ENCODE data around the gene TMEM107.
A peak's percentile ranks its signal among the peaks of the same experiment; 100 is the strongest.

Gene TMEM107

DNA sequence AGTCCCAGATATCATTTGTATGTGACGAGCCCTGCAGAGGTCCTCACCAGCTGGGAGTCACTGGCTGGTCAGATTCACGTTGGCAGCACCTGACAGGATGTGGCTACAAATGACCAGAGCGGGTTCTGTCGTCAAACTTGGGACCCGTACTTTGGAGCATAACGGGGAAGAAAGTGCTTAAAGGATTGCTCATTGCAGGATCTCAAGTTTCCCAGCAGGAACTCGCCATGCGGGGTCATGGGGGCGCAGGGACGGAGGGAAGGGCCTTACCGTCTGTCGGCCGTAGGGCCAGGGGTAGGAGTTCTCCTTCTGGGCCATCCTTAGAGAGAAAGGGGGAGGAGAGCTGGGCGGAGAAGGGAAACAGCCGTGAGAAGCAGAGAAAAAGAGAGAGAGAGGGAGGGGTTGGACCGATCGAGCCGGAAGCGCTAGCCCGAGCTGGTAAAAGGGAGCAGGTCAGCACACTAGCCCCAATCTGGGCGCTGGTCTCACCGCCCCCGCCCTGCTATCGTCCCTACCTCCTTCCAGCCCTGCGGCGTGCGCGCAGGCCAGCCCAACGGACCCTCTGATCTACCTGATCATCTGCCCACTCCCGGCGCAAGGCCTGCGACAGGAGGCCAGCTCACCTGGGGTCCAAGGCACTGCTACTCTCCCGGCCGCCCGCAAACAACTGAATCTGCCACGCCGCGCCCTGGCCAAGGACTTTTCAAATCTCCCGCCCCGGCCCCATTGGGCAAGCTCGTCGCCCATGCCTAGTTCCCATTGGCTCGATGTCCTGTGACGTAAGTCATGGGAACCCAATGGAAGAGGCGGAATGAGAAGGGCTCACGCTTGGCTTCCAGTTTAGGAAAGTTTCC lies 34.0 kb upstream of the TMEM107 start, which contains the start of gene AURKB:
TSS of gene AURKB (minus strand) at position 669 of the 854 bp plus-strand sequence. CDS start at position 318, 351 bp downstream.
- H3K27ac ChIP-seq: peak within 1 kb of the TSS; percentile 91
- TF ChIP-seq, protein P1, sequence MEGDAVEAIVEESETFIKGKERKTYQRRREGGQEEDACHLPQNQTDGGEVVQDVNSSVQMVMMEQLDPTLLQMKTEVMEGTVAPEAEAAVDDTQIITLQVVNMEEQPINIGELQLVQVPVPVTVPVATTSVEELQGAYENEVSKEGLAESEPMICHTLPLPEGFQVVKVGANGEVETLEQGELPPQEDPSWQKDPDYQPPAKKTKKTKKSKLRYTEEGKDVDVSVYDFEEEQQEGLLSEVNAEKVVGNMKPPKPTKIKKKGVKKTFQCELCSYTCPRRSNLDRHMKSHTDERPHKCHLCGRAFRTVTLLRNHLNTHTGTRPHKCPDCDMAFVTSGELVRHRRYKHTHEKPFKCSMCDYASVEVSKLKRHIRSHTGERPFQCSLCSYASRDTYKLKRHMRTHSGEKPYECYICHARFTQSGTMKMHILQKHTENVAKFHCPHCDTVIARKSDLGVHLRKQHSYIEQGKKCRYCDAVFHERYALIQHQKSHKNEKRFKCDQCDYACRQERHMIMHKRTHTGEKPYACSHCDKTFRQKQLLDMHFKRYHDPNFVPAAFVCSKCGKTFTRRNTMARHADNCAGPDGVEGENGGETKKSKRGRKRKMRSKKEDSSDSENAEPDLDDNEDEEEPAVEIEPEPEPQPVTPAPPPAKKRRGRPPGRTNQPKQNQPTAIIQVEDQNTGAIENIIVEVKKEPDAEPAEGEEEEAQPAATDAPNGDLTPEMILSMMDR (conservative IDR thresholded peaks at IDR 0.05; ENCODE audit: low read depth): no peak
- POLR2A ChIA-PET (ENCODE audit: low non-redundant PET): interaction anchor here (0.6 to 1.5 kb wide), 7 partner anchors 11 to 244 kb away, joined by 3 to 6 read pairs (median 4); no protein-coding TSS in a partner anchor
- CTCF ChIA-PET: interaction anchor here (0.5 to 0.6 kb wide), 2 partner anchors 28 to 150 kb away, joined by 3 to 6 read pairs; no protein-coding TSS in a partner anchor
- peak; percentile 96 for DNase-seq (ENCODE audit: low spot score)

DNA sequence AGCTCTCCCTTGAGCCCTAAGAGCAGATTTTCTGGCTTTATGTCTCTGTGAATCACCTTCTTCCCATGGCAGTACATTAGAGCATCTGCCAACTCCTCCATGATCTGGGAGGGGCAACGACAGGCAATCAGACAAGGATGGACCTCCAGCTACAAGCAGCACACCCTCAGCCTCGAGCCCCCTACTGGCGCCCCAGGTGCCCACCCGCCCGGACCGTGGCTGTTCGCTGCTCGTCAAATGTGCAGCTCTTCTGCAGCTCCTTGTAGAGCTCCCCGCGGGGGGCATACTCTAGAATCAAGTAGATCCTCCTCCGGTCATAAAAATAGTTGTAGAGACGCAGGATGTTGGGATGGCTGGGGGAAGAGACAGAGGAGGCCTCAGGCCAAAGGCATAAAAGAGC lies 30.4 kb upstream of the TMEM107 start:
- no peak for DNase-seq (ENCODE audit: low spot score)
- ChIA-PET POLR2A (ENCODE audit: low non-redundant PET) (no interaction called here), CTCF (no interaction called here)
- TF ChIP-seq, protein P1 (conservative IDR thresholded peaks at IDR 0.05; ENCODE audit: low read depth): no peak
- H3K27ac ChIP-seq: peak overlapping the region; percentile 58

DNA sequence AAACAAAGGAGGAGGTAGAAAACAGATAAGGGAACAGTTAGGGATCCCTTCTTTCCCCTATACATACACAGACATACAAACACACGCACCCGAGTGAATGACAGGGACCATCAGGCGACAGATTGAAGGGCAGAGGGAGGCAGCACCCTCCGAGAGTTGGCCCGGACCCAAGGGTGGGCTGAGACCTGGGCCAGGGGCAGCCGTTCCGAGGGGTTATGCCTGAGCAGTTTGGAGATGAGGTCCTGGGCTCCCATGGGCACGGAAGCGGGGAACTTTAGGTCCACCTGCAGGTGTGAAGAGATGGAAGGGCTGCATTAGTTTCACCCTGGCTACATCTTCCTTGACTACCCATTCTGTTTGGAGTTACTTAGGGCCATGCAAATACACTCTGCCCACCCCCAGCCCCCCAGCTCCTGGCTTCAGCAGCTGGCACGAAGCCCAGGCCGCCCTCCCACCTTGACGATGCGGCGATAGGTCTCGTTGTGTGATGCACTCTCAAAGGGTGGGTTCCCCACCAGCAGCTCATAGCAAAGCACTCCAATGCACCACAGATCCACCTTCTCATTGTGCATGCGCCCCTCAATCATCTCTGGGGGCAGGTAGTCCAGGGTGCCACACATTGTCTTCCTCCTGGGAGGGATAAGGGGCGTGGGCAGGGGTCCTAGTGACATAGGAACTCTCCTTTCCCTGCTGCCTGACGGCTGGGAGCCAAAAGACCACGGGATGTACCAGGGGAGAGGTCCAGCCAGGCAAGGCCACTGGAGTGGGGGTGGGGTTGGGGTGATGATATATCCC lies 28.8 kb upstream of the TMEM107 start:
- CTCF ChIA-PET: interaction anchor here (0.6 kb wide), 1 partner anchor 674 kb away, joined by 4 read pairs; no protein-coding TSS in a partner anchor
- POLR2A ChIA-PET (ENCODE audit: low non-redundant PET): no interaction called here
- TF ChIP-seq, protein P1 (conservative IDR thresholded peaks at IDR 0.05; ENCODE audit: low read depth): no peak
- DNase-seq (ENCODE audit: low spot score): no peak
- peak overlapping the region; percentile 58 for H3K27ac ChIP-seq

DNA sequence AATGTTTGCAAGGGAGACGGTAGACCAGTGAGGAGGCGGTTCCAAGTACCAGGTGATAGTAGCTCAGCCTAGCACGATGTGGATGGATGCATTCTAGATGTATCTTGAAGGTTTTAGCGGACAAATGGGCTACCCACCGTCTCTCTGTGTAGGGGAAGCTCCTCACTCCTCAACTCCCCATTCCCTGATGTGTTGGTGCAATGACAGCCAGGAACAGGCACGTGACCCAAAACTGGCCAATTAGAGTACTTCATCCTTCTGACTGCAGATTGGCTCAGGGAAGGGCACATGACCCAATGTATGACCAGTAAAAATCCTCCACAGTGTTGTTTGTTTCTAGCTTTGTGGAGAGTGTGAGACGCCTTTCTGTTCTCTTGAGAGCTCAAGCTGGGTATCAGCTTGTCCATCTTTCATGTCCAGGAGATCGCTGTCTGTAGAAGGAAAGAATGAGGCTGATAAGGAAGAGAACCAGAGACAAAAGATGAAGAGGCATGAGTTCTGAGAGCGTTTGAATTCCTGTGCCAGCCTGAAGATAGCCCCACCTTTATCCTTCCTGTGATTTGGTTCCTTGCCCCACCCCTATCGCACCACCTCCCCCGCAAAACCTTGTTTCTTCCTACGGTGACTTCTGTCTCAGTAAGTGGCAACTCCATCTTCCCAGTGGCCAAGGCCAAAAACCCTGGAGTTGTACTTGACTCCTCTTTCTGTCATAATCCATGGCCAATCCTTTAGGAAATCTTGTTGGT lies 16.1 kb upstream of the TMEM107 start:
- peak overlapping the region; percentile 97 for H3K27ac ChIP-seq
- POLR2A ChIA-PET (ENCODE audit: low non-redundant PET): interaction anchor here (0.5 to 1.2 kb wide), 4 partner anchors 18 to 1723 kb away, joined by 3 to 5 read pairs (median 4); partner anchors contain the start of gene AURKB
- TF ChIP-seq, protein P1 (conservative IDR thresholded peaks at IDR 0.05; ENCODE audit: low read depth): no peak
- peak; percentile 90 for DNase-seq (ENCODE audit: low spot score)
- CTCF ChIA-PET: no interaction called here

DNA sequence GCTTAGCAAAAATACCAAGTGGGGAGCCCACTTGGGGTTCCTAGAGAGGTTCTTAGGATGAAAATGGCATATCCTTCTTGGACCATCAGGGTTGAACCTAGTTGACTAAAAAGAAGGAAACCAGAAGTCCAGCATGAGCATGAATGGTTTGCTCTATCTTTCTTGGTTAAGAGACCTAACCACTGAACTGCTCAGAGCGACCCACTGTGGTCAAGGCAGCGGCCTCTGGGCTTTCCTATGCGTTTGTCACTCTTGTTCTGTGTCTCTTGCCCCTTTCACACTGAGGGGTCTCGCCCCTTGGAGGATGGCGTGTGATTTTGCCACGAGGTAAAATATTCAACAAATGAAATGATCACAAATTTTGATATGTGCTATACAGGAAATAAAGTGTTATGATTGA lies 14.3 kb upstream of the TMEM107 start:
- POLR2A ChIA-PET (ENCODE audit: low non-redundant PET): no interaction called here
- no peak for DNase-seq (ENCODE audit: low spot score)
- CTCF ChIA-PET: no interaction called here
- peak overlapping the region; percentile 97 for H3K27ac ChIP-seq
- TF ChIP-seq, protein P1 (conservative IDR thresholded peaks at IDR 0.05; ENCODE audit: low read depth): no peak

Data from RWPE1 (cell line).